Measurements from ENCODE around the gene BCR.

GRCh38 chr22:23193196-23193827, 13.0 kb downstream of the BCR start:
- TF ChIP-seq CTCF (IDR thresholded peaks at IDR 0.05; ENCODE audit: low read depth, low read length) = no peak
- TF ChIP-seq POLR2A (IDR thresholded peaks at IDR 0.05; ENCODE audit: extremely low read depth, insufficient read length) = no peak
- TF ChIP-seq MAX (IDR thresholded peaks at IDR 0.05; ENCODE audit: low read depth, low read length) = no peak
- no peak for TF ChIP-seq MYC (IDR thresholded peaks at IDR 0.05; ENCODE audit: low read depth, low read length)

Data from NB4 (cell line).